ENCODE measurements around the gene ZMIZ1. TPM values are rescaled to one million over a fixed set of nuclear protein-coding genes. Genes with fewer than 3 reads are reported as not detected.

Gene ZMIZ1
- total and polyA plus RNA-seq, 4 donors: 18.3 to 80.2 (median 42.6) TPM

DNA sequence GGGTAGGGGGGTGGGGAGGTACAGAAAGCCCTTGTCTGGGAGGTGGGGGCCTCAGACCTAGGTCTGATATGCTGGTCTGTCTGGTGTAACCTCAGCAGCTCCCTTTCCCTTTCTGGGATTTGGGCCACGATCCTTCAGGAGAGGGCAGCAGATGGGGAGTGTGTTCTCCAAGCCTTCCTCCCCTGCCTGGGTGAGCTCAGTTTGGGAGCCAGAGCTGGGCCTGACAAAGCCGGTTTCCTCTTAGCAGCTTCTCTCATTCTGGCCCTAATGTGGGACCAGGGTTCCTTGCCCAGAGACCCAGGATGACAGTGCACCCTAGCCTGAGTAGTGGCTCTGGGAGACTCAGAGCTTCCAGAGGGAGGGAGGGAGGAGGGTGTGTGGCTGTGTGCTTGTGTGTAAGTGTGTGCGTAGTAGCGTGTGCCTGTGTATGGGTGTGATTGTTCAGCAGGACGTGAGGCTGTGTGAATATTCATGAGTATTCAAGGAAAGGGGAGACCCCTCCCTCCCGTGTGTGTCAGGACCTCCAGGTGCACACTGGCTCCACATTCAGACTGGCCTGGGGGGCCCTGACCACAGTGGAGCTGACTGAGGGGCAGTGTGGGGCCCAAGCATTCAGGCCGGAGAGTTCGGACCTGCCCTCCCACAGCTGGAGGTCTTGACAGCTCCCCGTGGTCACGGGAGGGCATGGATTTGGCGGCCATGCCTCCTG lies 96.5 kb downstream of the ZMIZ1 start:
- H3K27me3 ChIP-seq (ENCODE audit: control insufficient read depth in 3 of 3, insufficient read depth in 3 of 3, low read length in 2 of 3): no peaks in the 10 kb centered on the region
- TF ChIP-seq, protein P1, sequence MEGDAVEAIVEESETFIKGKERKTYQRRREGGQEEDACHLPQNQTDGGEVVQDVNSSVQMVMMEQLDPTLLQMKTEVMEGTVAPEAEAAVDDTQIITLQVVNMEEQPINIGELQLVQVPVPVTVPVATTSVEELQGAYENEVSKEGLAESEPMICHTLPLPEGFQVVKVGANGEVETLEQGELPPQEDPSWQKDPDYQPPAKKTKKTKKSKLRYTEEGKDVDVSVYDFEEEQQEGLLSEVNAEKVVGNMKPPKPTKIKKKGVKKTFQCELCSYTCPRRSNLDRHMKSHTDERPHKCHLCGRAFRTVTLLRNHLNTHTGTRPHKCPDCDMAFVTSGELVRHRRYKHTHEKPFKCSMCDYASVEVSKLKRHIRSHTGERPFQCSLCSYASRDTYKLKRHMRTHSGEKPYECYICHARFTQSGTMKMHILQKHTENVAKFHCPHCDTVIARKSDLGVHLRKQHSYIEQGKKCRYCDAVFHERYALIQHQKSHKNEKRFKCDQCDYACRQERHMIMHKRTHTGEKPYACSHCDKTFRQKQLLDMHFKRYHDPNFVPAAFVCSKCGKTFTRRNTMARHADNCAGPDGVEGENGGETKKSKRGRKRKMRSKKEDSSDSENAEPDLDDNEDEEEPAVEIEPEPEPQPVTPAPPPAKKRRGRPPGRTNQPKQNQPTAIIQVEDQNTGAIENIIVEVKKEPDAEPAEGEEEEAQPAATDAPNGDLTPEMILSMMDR (IDR thresholded peaks at IDR 0.05; ENCODE audit: control extremely low read depth, extremely low read depth): no peak
- no peaks in the 10 kb centered on the region for H3K9me3 ChIP-seq (ENCODE audit: control insufficient read depth in 4 of 4, insufficient read depth in 3 of 4, low read length in 3 of 4)
- DNase-seq (peak in 1 of 3 donors; percentile 54), ATAC-seq (ENCODE audit: insufficient read depth, low FRiP score) (no peak)
- H3K4me3 ChIP-seq: no peak overlapping the region
- WGBS, 2 donors: 73 to 86% methylated on average over 11 of the region's 11 CpGs
- H3K9ac ChIP-seq (ENCODE audit: insufficient read depth in 1 of 2, low read length in 2 of 2): no peak overlapping the region
- peaks cover 3 to 28% (median 16%) of the 10 kb centered on the region in 5 donors for H3K4me1 ChIP-seq (ENCODE audit: control insufficient read depth in 5 of 5, insufficient read depth in 5 of 5, low read length in 5 of 5)
- peaks cover 0 to 44% (median 25%) of the 10 kb centered on the region in 4 donors for H3K36me3 ChIP-seq (ENCODE audit: control insufficient read depth in 4 of 4, insufficient read depth in 4 of 4, low read length in 4 of 4)
- peak overlapping the region; percentile 9 to 54 for H3K27ac ChIP-seq (ENCODE audit: low read depth in 1 of 2, low read length in 1 of 2)

DNA sequence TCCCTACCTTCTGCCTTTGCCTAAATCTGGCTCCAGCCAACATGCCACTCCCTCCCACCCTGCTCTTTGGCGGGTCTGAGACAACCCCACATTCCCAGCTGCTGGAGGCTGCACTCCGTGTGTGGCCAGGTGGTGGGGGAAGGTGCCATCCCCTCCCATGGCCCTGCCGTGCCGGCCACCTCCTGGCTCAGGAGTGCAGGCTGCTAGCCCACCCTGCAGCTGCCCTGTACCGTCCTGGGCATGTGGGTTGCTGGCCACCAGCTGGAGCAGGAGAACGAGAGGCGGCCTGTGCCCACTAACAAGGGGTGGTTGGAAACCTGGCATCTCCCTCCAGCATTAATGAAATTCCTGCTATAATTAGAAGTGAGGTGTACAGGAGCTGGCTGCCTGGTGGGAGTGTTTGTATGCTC lies 97.6 kb downstream of the ZMIZ1 start:
- no peak for DNase-seq
- Histone ChIP-seq H3K36me3 (ENCODE audit: control insufficient read depth in 4 of 4, insufficient read depth in 4 of 4, low read length in 4 of 4) (peaks cover 0 to 46% (median 25%) of the 10 kb centered on the region in 4 donors), H3K4me3 (no peak overlapping the region), H3K27ac (ENCODE audit: low read depth in 1 of 2, low read length in 1 of 2) (peak overlapping the region in 1 of 2 donors; percentile 82), H3K9ac (ENCODE audit: insufficient read depth in 1 of 2, low read length in 2 of 2) (no peak overlapping the region), H3K27me3 (ENCODE audit: control insufficient read depth in 3 of 3, insufficient read depth in 3 of 3, low read length in 2 of 3) (no peaks in the 10 kb centered on the region), H3K4me1 (ENCODE audit: control insufficient read depth in 5 of 5, insufficient read depth in 5 of 5, low read length in 5 of 5) (peaks cover 3 to 22% (median 11%) of the 10 kb centered on the region in 5 donors), H3K9me3 (ENCODE audit: control insufficient read depth in 4 of 4, insufficient read depth in 3 of 4, low read length in 3 of 4) (no peaks in the 10 kb centered on the region)
- TF ChIP-seq, protein P1 (IDR thresholded peaks at IDR 0.05; ENCODE audit: control extremely low read depth, extremely low read depth): no peak
- no peak for ATAC-seq (ENCODE audit: insufficient read depth, low FRiP score)
- 84 to 92% methylated on average over 7 of the region's 7 CpGs for WGBS, 2 donors

DNA sequence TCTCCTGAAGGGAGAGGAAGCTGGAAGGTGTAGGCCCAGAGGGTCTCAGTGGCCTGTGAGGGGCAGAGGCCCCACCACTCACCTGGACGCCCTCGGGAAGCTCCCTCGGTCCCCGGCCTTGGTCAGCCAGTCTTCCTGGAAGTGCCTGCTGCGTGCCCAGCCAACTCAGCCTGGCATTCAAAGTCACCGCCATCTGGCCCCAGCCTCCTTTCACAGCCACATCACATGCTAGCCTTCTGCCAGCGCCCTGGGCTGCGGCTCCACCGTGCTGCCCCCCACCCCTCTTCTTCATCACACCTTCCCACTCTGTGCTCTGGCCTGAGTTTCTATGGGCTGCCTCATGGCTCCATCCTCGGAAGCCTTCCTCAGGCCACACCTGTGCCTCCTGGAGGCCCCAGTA lies 98.0 kb downstream of the ZMIZ1 start:
- 94% methylated on average over 9 to 10 of the region's 10 CpGs for WGBS, 2 donors
- Histone ChIP-seq H3K9ac (ENCODE audit: insufficient read depth in 1 of 2, low read length in 2 of 2) (no peak overlapping the region), H3K4me3 (no peak overlapping the region), H3K27me3 (ENCODE audit: control insufficient read depth in 3 of 3, insufficient read depth in 3 of 3, low read length in 2 of 3) (no peaks in the 10 kb centered on the region), H3K9me3 (ENCODE audit: control insufficient read depth in 4 of 4, insufficient read depth in 3 of 4, low read length in 3 of 4) (no peaks in the 10 kb centered on the region), H3K36me3 (ENCODE audit: control insufficient read depth in 4 of 4, insufficient read depth in 4 of 4, low read length in 4 of 4) (peaks cover 0 to 46% (median 25%) of the 10 kb centered on the region in 4 donors), H3K27ac (ENCODE audit: low read depth in 1 of 2, low read length in 1 of 2) (peak overlapping the region in 1 of 2 donors; percentile 82), H3K4me1 (ENCODE audit: control insufficient read depth in 5 of 5, insufficient read depth in 5 of 5, low read length in 5 of 5) (peaks cover 3 to 22% (median 11%) of the 10 kb centered on the region in 5 donors)
- no peak for ATAC-seq (ENCODE audit: insufficient read depth, low FRiP score)
- DNase-seq: no peak
- TF ChIP-seq, protein P1 (IDR thresholded peaks at IDR 0.05; ENCODE audit: control extremely low read depth, extremely low read depth): no peak

Data from lung (tissue), 12 donors.